ENCODE data around the gene NDN.

DNA sequence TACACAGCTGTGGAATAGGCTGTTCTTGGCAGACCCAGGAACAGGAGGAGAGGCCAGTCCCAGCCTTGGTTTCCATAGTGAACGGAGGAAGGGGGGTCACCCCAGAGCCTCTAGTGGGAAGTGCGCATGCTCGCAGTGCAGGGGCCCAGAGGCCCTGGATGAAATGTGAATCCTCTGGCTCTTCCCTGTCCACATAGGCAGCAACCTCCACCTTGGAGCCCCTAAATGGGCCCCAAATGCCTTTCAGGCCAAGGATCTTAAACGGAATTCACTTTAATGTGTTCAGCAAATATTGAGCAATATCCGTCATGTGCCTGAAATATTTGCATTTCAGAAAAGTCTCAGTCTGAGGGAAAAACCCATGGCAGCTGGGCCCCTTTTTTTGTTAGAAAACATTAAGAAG lies 3.3 kb upstream of the NDN start:
- TF ChIP-seq POLR2A (IDR thresholded peaks at IDR 0.05) (no peak), CTCF (IDR thresholded peaks at IDR 0.05) (no peak)
